ENCODE data around the gene SEC11C. TPM values are rescaled to one million over a fixed set of nuclear protein-coding genes. Genes with fewer than 3 reads are reported as not detected.
"Not testable (repeated sequence)": the region's sequence is repeated elsewhere in the genome, so short reads cannot be mapped to it uniquely, and the experiment has no call there.

Gene SEC11C
- total RNA-seq (2014; rRNA removed; shearing (Covaris generic)) = 49.7 and 62.1 TPM in 2 replicates

DNA sequence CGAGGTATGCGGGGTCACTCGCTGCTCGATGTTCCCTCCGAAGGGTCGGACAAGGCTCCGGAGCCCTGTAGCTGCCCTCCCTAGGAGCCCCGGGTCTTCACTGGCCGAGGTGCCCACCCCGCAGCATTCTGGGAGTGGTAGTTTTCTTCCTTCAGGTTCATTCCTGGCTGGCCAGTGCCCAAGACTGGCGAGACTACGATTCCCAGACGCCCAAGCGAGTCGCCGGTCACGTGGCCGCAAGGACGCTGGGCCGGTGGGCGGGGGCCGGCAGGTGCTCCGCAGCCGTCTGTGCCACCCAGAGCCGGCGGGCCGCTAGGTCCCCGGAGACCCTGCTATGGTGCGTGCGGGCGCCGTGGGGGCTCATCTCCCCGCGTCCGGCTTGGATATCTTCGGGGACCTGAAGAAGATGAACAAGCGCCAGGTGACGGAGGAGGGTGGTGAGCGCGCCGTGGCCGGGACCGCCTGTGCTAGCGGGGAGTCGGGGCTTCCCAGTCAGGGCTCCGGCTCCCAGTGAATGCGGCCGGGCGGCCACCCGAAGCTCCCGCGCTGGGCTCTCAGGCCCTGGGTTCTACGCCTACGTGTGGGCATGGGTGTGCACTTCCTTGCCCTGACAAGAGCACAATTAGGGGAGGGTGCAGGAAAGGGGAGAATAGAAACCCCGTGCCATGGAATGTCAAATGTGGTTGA lies at the start of gene SEC11C:
Gene SEC11C (plus strand): TSS at position 270 of the 687 bp plus-strand sequence. CDS start 65 bp downstream, at position 335.
- DNase-seq (ENCODE audit: low read depth) = peak; percentile 96

DNA sequence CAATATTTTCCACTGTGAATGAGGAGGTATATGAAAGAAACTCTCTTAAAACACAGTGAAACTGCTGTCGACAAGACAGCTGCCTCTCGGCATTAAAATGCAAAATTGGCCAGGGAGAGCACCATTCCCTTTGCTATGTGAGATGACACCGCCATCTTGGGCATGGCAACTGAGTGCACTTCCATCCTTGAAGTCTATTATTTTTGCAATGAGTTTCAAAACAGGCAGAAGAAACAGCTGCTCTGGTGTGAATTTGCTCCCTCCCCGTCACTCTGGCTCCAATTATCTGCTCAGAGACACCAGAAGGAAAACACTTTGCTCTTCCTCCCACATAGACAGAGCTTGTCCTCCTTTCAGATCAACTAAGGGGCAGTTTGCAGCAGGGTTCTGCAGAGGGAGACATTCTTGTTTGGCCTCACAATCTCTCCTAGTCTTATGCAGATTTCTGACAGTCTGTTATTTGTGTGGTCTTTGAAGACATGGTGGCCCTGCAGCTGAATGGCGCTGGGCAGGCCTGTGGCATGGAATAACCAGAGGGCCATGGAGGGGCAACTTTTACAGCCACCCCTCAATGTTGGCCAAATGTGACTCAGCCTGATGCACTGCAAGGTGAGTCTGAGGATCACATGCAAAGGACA lies 48.6 kb upstream of the SEC11C start:
- no peak for DNase-seq (ENCODE audit: low read depth)

DNA sequence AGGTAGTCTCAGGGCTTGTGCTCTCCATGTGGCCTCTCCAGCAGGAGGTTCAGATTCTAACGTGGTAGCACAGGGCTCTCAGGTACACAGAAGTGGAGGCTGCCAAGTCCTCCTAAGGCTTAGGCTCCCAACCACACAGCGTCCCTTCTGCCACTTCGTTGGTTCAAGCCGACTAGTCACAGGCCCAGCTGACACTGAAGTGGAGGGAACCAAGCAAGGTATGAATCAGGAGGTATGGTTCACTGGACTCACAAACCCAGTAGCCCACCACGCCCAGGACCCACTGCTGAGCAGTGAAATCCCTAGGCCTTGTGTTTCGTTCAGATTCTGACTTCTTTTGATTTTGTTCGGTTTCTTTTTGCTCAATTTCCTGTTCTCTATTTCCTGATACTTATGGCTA lies 46.0 kb upstream of the SEC11C start:
- DNase-seq (ENCODE audit: low read depth) = no peak

DNA sequence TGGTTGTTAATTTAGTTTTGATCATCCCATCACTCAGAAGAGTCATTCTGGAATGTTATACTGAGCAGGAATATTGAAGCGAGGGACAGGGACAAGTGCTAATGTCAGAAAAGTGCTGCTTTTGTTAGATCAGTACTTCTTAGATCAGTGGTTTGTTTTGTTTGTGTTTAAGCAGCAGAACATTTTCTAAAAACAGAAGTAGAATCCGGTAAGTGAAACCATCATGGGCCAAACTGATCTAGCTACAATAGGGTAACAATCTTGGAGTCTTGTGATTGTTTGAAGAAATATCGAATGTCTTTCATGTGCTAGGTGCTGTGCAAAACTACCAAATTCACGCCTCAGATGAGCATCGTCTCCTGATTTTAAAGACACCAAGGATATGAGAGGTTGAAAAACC lies 45.1 kb upstream of the SEC11C start:
- DNase-seq (ENCODE audit: low read depth) = no peak

DNA sequence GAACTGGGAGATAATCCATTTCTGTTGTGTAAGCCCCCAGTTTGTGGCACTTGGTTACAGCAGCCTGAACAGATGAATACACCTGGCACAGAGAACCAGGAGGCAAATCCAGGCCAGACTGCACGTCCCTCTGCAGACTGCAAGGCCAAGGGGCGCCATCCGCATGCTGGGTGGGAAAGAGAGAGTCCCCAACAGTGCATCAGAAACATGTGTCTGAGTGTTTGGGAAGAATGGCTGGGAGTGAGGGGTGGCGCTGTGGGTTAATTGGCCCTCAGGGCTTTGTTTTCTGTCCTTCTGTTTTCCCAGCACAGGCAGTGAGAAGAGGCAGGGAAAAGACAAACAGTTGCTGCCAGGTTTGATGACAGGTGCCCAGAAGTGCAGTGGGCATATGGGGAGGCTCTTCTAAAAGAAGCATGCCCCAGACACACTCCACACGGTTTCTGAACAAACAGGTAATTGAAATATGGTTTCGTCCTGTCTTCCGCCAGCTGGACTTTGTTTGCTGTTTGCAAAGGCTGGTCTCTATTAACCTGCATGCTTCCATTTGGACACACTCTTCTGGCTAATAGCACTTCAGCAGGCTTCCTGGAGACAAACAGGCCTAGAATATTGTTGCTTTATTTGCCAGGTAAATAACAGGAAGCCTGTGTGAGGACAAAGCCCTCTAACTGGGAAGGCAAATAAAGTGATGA lies 43.4 kb upstream of the SEC11C start:
- DNase-seq (ENCODE audit: low read depth) = no peak

DNA sequence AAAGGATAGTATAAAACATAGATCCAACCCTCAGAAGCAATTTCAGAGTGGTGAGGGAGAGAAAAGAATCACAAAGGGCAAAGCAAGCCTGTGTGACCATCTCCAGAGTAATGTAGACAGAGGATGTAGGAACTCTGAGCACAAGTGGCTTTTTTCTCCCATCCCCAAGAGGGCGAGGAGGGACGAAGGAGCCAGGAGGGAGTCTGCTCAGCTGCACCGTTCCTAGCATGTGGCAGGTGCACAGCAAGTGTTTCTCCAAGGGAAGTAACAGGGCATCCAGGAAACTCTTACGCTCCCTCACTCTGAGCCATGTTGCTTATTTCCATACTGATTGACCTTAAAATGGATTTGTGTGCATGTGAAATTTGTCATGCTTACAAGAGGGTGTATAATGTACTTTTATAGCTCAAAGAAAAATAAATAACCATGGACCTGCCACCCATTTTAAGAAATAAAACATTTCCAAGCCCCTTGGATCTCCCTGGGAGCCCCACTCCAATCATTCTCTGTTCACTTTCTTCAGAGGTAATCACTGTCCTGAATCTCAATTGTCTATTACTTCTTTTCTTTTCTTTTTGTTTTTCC lies 37.8 kb upstream of the SEC11C start:
- no peak for DNase-seq (ENCODE audit: low read depth)

DNA sequence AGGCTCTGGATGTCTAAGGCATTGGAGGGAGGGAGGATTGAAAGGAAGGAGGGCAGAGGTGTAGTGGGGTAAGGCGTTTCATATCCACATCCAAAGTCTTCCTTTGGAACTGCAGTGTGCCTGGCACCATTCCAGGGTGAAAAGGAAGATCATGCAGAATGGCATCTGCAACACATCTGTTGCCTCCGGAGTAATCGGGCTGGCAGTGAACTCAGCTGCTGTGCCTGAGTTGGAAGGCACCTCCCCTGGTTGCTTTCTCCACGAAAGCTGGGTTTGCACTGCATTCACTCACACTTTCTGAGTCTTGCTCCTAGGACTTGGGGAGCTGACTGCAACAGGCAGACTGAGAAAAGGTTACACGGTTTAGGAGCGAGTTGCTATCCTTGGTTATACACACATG lies 30.3 kb upstream of the SEC11C start:
- DNase-seq (ENCODE audit: low read depth) = no peak

DNA sequence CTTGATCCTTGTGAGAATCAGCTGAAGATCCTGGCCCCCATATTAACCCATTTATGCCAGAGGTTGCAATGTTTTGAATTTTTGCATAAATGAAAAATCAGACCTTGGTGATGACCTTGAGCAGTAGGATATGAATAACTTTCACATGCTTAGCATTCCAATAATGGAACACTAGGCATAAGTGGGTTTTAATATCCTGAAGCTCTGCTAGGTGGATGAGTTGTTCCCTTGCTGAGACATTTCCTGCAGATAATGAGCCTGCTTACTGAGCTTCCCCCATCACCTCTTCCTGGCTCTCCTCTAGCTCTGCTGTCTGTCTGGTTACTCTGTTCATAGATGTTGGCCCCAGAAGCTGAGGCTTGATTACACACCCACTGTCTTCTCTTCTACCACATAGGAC lies 25.5 kb upstream of the SEC11C start:
- peak; percentile 49 for DNase-seq (ENCODE audit: low read depth)

DNA sequence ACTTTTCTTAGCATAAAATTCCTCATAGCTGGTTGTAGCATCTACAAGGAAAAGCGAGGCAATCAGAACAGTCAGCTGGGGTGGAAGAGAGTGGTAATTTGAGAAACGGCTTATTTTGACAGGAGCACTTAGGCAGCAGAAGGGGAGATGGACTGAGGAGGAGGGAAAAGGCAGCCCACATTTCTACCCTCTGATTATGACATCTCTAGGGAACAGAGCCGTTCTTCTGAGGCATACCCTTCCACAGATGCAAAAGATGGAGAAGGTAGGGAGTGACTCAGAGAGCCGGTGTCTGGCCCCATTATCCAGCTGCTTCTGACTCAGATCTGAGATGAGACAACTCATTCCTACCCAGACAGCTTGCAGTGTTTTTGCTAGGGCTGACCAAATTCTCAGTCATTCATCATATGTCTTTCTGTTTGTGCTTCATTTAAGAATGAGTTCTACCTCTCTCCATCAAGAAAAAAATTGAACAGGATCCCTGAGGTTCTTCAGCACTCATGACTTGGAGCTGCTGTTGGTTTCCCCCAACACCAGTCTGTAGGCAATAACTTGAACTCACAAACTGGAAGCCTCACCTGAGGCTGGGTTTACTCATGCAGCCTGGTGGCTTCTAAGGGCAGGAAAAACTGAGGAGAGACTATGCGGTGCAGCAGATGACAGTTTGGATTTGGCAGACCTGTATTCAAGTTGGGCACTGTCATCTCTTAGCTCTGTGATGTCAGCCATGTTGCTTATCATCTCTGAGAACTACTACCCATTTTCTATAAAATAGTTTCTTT lies 15.9 kb upstream of the SEC11C start:
- DNase-seq (ENCODE audit: low read depth) = peak; percentile 89

DNA sequence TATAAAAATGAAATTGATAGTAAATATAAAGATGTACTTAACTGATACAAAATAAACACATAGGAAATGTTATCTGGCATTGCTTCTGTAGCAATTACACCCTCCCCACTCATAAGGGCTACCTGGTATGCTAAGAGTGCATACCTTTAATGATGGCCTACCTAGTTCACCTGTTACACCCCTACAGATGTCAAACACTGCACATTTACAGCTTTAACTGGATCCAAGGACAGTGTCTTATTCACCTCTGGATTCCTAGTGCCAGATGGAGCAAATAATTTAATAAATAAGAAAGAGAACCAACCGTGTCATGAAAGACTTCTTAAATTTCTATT lies 15.3 kb upstream of the SEC11C start:
- DNase-seq (ENCODE audit: low read depth) = no peak

DNA sequence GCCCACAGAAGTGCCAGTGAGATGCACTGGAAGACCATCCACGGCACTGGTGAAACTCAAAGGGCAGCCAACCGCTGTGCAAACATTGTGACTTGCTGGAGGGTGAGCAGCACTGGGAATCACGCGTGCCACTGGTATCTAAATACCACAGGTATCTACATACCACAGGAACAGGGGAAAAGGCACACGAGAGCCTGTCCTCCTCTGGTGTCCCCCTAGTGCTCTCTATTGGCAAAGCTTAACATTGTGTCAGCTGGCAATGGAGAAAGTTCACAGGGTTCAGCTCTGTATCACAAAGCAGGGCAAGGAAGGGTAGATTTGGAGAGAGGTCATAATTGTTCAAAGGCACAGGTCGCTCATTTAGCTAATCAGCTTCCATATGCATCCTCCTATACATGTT lies 12.6 kb upstream of the SEC11C start:
- no peak for DNase-seq (ENCODE audit: low read depth)

DNA sequence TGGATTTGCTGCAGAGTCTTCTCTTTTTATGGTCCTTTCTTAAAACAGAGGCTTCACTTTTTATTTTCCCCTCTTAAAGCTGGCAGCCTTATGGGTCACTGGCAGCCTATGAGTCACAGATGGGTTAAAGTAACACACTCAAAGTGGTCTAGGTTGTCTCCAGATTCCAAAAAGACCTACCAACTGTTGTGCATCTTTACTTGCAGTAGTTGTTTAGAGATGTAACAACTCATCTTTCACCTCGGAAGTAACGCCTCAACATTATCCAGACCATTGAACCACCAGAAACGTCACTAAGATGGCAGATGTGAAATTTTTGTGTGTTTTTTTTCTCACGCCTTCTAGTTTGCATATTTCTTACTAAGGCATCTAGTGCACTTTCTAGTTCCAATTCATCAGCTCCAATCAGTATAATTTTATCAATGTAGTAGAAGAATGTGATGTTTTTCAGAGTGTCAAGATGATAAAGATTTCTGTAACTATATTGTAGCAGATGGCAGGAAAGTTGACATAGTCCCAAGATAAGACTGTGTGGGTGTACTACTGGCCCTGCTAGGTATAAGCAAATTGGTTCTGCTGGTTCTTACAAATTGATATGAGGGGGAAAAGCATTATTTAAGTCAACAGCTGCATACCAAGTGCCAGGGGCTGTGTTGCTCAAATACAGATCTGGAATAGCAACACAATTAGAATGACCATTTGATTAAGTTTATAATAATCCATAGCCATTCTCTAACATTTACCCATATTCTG lies 9.6 kb upstream of the SEC11C start:
- DNase-seq (ENCODE audit: low read depth) = no peak

DNA sequence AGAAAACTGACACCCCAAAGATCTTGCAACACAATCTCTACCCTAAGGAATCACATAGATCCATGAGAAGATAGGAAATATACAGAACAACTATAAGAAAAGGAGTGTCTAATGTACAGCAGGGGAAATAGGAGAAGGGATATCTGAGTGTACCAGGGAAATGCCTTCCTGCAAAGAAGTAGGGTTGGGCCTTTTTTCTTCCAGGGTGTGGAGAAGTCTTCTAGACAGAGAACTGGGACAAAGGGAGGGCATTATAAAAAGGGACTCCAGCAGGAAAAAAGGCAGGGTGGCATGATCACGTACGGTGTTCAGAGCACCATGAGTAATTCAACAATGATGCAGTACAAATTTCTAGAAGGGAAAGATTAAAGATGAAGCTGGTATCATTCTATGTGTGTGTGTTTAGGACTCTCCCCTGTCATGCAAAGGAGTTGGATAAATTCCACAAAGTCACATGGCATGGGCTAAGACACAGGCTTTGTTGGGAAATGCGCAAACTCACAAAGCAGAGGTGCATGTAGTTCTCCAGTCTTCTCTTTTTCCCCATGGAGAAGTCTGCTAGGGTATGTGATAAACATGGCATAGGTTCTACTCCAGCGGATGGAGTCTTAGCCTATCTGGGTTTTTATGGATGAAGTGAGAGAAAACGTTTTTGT lies 6.7 kb upstream of the SEC11C start:
- DNase-seq (ENCODE audit: low read depth) = no peak

DNA sequence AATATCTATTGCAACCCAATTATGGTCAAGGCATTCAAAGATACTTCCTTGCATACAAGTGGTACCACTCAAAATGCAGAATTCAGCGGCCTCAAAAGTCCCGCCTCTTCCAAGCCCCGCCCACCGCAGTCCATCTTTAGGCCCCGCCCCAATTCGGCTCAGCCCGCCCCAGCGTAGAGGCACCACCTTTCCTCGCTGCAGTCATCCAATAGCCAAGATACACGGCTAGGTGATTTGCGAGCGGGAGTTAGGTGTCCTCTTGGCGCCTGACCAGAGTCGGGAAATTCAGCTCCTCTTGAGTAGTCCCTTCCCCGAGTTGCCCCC lies 431 bp upstream of the SEC11C start:
- DNase-seq (ENCODE audit: low read depth) = peak; percentile 86

DNA sequence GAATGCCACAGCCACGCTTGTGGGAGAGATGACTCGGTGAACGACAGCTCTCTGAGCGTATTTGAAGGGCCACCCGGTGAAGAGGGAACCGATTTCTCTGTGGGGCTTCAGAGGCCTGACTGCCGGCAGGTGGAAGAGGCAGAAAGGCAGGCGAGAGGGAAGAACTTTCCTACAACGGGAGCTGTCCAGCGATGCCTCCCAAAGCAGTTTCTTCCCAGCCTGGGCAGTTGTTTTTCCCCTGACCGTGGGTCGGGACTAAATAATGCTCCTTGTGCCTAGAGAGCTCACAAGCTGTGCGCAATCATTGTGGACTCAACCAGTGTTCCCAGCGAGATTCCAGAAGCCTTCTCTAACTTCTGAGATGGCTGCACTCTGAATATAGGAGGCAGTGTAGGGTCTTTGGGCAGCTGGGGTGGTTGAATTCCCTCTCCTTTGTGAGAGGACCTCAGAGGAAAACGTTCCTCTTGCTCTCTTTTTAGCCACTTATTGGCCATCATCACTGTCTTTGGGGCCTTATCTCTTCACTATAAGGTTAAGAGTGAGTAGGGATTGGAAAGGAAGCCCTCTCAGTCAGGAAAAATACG lies 710 bp downstream of the SEC11C start:
- peak; percentile 37 for DNase-seq (ENCODE audit: low read depth)

DNA sequence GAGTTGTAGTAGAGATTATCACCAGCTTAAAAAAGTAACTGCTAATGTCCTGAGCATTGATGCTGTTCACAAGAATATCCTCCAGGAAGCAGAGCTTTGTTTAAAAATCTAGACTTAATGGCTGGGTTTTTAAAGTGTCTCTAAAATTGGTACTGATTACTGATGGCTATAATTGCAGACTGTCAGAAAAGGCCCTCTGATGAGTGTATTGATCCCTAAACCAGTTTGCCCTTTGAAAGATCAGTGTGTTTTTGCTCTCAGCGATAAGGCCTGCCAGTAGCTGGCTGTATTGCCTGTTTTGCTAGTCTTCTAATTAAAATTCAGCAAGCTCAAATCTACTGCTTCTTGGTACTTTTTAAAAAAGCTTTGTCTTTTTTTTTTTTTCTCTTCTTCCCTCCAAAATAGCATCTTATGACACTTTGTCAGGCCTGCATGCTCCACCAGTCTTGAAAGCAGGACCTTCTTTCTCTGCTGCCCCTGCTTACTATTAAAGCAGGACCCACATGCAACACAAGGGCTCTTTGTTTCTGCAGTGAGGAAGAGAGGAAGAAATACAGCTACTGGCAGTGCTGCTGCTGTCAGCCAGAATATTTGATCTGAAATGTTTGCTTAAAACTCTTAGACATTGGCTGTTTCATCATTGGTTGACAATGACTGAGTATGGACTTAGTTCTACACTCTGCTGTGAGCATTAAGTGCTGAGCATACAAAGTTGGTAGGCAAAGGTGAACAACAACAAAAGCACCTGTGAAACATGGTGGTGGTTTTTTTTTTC lies 1.8 kb downstream of the SEC11C start:
- no peak for DNase-seq (ENCODE audit: low read depth)

DNA sequence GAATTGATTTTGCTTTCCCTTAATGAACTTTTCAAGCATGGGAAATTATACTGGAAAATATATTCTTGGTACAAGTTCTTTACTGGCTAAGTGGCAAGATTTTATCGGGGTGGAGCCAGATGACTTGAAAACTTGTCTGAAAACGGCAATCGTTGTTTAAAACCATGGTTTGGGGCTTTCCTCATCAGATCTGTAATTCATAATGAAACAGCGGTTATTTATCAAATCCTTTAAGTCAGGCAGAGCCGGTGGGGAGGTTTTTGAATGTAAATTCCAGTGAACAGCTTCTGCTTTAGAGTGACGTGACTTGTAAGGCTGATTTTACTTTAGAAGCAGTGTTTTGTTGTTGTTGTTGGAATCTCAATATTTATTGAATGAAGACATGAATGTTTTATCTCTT lies 2.6 kb downstream of the SEC11C start:
- DNase-seq (ENCODE audit: low read depth) = no peak

DNA sequence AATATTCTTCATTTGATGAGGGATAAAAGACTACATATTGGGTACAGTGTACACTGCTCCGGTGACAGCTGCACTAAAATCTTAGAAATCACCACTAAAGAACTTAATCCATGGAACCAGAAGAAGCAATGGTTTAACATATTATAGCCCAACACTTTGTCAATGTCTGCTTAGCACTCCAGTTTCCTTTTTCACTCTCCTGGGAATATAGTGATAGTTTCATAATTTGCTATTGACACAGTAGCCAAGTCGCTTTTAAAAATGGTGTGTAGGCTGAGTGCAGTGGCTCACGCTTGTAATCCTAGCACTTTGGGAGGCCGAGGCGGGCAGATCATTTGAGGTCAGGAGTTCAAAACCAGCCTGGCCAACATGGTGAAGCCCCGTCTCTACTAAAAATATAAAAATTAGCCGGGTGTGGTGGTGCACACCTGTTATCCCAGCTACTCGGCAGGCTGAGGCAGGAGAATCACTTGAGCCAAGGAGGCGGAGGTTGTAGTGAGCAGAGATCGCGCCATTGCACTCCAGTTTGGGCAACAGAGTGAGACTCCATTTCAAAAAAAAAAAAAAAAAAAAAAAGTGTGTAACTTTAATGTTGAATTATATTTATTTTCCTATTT lies 3.2 kb downstream of the SEC11C start:
- DNase-seq (ENCODE audit: low read depth) = not testable (repeated sequence)

DNA sequence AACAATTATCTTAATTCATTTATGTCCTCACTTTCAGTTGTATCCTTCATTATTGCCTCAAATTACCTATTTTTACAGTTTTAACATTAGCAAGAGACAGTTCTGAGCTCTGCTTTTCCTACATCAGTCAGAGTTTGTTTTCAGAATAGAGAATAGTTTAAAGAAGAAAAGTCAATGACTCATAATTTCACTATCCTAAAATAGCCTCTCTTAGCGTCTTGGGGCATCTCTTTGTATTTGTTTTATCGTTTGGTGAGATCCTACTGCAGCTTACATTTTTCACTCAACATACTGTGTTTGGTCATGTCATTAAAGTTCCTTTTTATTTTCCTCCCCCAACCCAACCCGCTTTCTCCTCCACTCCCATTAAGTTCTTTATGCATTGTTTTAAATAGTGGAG lies 3.8 kb downstream of the SEC11C start:
- no peak for DNase-seq (ENCODE audit: low read depth)
